Measurements from ENCODE around the gene C18orf63.

DNA sequence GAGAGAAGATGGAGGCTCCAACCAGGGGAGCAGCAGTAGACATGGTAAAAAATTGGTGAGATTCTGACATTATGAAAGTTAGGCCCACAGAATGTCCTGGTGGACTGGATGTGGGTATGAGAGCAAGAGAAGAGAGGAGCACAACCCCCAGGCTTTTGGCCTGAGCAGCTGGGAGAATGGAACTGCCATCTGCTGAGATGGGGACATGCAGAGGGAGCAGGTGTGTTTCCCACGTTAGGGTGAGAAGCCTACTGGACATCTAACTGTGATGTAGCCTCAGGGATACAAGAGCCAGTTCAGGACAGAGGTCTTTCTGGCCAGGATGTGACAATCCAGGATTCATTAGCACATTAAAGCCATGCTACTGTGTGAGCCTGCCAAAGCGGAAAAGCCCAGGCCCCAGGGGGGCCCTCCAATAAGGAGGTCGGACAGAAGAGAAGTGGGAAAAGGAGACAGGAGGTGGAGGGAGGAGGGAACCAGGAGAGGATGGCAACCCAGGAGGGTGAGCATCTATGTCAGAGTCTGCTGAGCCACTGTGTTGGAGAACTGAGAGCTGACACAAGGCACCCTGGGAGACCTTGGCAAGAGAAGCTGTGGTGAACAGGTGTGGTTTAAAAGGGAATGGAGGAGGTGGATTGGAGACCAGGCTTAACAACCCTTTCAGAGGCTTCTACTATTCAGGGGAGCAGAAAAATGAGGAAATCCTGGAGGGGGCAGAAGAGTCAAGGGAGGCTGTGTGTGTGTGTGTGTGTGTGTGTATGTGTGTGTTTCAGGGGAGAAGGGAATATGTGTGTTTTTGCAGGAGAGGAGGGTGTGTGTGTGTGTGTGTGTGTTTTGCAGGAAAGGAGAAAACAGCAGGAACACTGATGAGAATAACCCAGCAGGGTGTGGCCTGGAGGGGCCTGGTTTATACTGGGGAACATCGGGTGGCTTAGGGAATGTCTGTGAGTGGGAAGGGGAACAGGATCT, 34.3 kb upstream of the C18orf63 start:
- TF ChIP-seq, protein P1, sequence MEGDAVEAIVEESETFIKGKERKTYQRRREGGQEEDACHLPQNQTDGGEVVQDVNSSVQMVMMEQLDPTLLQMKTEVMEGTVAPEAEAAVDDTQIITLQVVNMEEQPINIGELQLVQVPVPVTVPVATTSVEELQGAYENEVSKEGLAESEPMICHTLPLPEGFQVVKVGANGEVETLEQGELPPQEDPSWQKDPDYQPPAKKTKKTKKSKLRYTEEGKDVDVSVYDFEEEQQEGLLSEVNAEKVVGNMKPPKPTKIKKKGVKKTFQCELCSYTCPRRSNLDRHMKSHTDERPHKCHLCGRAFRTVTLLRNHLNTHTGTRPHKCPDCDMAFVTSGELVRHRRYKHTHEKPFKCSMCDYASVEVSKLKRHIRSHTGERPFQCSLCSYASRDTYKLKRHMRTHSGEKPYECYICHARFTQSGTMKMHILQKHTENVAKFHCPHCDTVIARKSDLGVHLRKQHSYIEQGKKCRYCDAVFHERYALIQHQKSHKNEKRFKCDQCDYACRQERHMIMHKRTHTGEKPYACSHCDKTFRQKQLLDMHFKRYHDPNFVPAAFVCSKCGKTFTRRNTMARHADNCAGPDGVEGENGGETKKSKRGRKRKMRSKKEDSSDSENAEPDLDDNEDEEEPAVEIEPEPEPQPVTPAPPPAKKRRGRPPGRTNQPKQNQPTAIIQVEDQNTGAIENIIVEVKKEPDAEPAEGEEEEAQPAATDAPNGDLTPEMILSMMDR (IDR thresholded peaks at IDR 0.05) = no peak
- TF ChIP-seq POLR2A (IDR thresholded peaks at IDR 0.05) = no peak
